ENCODE measurements around the gene ZNF865.

The ZNF865 gene

DNA sequence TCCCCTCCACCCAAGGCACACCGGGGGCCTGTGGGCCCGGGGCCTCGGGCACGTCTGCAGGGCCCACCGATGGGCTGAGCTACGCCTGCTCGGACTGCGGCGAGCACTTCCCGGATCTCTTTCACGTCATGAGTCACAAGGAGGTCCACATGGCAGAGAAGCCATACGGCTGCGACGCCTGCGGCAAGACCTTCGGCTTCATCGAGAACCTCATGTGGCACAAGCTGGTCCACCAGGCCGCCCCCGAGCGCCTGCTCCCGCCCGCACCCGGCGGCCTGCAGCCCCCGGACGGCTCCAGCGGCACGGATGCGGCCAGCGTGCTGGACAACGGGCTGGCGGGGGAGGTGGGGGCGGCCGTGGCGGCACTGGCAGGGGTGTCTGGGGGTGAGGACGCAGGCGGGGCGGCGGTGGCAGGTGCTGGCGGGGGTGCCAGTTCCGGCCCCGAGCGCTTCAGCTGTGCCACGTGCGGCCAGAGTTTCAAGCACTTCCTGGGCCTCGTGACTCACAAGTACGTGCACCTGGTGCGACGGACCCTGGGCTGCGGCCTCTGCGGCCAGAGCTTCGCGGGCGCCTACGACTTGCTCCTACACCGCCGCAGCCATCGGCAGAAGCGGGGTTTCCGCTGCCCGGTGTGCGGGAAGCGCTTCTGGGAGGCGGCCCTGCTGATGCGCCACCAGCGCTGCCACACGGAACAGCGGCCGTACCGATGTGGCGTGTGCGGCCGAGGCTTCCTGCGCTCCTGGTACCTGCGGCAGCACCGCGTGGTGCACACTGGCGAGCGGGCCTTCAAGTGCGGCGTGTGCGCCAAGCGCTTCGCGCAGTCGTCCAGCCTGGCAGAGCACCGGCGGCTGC, 10.3 kb downstream of the ZNF865 start:
- H3K27ac ChIP-seq (ENCODE audit: low read depth, low read length) = no peak overlapping the region
- no peaks in the 10 kb centered on the region for H3K27me3 ChIP-seq (ENCODE audit: control insufficient read depth in 1 of 2, insufficient read depth in 2 of 2, low read length in 2 of 2)
- H3K9ac ChIP-seq (ENCODE audit: low read depth in 1 of 2, low read length in 2 of 2) = no peak overlapping the region
- H3K4me1 ChIP-seq (ENCODE audit: control insufficient read depth in 1 of 2, insufficient read depth in 2 of 2, low read length in 2 of 2) = no peaks in the 10 kb centered on the region
- no peak overlapping the region for H3K4me3 ChIP-seq (ENCODE audit: low read depth in 1 of 2, low read length in 2 of 2)
- peaks cover 6 to 20% of the 10 kb centered on the region in 2 donors for H3K36me3 ChIP-seq (ENCODE audit: control insufficient read depth in 1 of 2, insufficient read depth in 2 of 2, low read length in 2 of 2)
- no peaks in the 10 kb centered on the region for H3K9me3 ChIP-seq (ENCODE audit: control insufficient read depth in 1 of 2, low read length in 2 of 2)

DNA sequence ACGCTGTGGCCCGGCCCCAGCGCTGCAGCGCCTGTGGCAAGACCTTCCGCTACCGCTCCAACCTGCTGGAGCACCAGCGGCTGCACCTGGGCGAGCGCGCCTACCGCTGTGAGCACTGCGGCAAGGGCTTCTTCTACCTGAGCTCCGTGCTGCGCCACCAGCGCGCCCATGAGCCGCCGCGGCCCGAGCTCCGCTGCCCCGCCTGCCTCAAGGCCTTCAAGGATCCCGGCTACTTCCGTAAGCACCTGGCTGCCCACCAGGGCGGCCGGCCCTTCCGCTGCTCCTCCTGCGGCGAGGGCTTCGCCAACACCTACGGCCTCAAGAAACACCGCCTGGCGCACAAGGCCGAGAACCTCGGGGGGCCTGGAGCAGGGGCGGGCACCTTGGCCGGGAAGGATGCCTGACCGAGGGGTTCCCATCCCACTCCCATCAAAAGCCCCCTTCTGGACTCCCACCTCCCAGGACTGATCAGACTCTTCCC, 11.0 kb downstream of the ZNF865 start:
- Histone ChIP-seq H3K4me1 (ENCODE audit: control insufficient read depth in 1 of 2, insufficient read depth in 2 of 2, low read length in 2 of 2) (no peaks in the 10 kb centered on the region), H3K27me3 (ENCODE audit: control insufficient read depth in 1 of 2, insufficient read depth in 2 of 2, low read length in 2 of 2) (no peaks in the 10 kb centered on the region), H3K9ac (ENCODE audit: low read depth in 1 of 2, low read length in 2 of 2) (no peak overlapping the region), H3K27ac (ENCODE audit: low read depth, low read length) (no peak overlapping the region), H3K9me3 (ENCODE audit: control insufficient read depth in 1 of 2, low read length in 2 of 2) (no peaks in the 10 kb centered on the region), H3K36me3 (ENCODE audit: control insufficient read depth in 1 of 2, insufficient read depth in 2 of 2, low read length in 2 of 2) (peaks cover 6 to 26% of the 10 kb centered on the region in 2 donors), H3K4me3 (ENCODE audit: low read depth in 1 of 2, low read length in 2 of 2) (no peak overlapping the region)

DNA sequence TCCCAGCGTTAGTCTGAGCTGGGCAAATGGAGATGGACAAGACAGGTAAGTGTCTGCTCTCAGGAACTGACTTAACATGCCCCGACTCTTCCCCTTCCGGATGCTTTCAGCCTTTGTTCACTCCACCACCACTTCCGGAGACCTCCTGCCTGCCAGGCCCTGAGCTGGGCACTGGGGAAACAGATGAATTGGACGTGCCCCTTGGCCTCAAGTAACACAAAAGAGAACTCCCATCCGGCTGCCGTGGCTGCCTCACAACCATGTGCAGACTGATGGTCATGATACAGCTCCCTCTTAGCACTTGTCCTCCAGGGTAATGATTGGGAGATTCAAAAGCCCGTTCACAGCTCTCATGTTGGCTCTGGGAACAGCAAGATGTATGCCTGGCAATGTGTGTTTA, 12.0 kb downstream of the ZNF865 start:
- no peaks in the 10 kb centered on the region for H3K4me1 ChIP-seq (ENCODE audit: control insufficient read depth in 1 of 2, insufficient read depth in 2 of 2, low read length in 2 of 2)
- no peak overlapping the region for H3K27ac ChIP-seq (ENCODE audit: low read depth, low read length)
- H3K4me3 ChIP-seq (ENCODE audit: low read depth in 1 of 2, low read length in 2 of 2) = no peak overlapping the region
- peaks cover 6 to 26% of the 10 kb centered on the region in 2 donors for H3K36me3 ChIP-seq (ENCODE audit: control insufficient read depth in 1 of 2, insufficient read depth in 2 of 2, low read length in 2 of 2)
- no peaks in the 10 kb centered on the region for H3K27me3 ChIP-seq (ENCODE audit: control insufficient read depth in 1 of 2, insufficient read depth in 2 of 2, low read length in 2 of 2)
- H3K9ac ChIP-seq (ENCODE audit: low read depth in 1 of 2, low read length in 2 of 2) = no peak overlapping the region
- H3K9me3 ChIP-seq (ENCODE audit: control insufficient read depth in 1 of 2, low read length in 2 of 2) = no peaks in the 10 kb centered on the region

DNA sequence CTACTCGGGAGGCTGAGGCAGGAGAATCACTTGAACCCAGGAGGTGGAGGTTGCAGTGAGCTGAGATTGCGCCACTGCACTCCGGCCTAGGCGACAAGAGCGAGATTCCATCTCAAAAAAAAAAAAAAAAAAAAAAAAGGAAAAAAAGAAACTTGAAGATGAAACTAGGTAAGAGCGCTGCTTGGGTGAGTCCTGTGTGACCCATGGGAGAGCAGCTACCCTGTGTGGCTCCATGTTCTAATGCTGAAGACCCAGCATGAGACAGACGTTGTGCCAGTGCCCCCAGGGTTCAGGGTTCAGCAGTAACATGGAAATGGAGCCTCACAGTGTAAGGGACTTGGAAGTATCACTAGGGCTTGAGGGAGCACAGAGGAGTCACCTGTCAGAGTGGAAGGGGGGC, 13.0 kb downstream of the ZNF865 start:
- Histone ChIP-seq H3K9me3 (ENCODE audit: control insufficient read depth in 1 of 2, low read length in 2 of 2) (no peaks in the 10 kb centered on the region), H3K9ac (ENCODE audit: low read depth in 1 of 2, low read length in 2 of 2) (no peak overlapping the region), H3K4me1 (ENCODE audit: control insufficient read depth in 1 of 2, insufficient read depth in 2 of 2, low read length in 2 of 2) (no peaks in the 10 kb centered on the region), H3K4me3 (ENCODE audit: low read depth in 1 of 2, low read length in 2 of 2) (no peak overlapping the region), H3K36me3 (ENCODE audit: control insufficient read depth in 1 of 2, insufficient read depth in 2 of 2, low read length in 2 of 2) (peaks cover 6 to 26% of the 10 kb centered on the region in 2 donors), H3K27me3 (ENCODE audit: control insufficient read depth in 1 of 2, insufficient read depth in 2 of 2, low read length in 2 of 2) (no peaks in the 10 kb centered on the region), H3K27ac (ENCODE audit: low read depth, low read length) (no peak overlapping the region)

DNA sequence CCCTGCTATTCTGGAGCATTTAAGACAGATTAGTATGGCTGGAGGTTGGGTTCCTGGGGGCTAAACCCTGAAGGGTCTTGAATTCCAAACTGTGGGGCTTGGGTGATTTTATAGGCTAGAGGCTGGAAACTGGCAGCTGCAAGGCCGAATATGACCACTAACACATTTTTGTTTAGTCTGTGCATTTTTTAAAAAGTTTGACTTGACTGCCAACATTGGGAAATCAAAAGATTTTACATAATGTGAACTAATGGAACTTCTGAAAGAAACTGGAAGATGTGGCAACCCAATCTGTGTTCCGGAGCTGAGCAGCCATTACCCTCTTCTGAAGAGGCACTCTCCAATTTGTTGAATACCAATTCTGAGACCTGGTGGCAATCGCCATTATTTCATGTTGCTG, 13.8 kb downstream of the ZNF865 start:
- no peak overlapping the region for H3K9ac ChIP-seq (ENCODE audit: low read depth in 1 of 2, low read length in 2 of 2)
- no peak overlapping the region for H3K4me3 ChIP-seq (ENCODE audit: low read depth in 1 of 2, low read length in 2 of 2)
- H3K27me3 ChIP-seq (ENCODE audit: control insufficient read depth in 1 of 2, insufficient read depth in 2 of 2, low read length in 2 of 2) = no peaks in the 10 kb centered on the region
- no peaks in the 10 kb centered on the region for H3K4me1 ChIP-seq (ENCODE audit: control insufficient read depth in 1 of 2, insufficient read depth in 2 of 2, low read length in 2 of 2)
- no peaks in the 10 kb centered on the region for H3K9me3 ChIP-seq (ENCODE audit: control insufficient read depth in 1 of 2, low read length in 2 of 2)
- H3K27ac ChIP-seq (ENCODE audit: low read depth, low read length) = no peak overlapping the region
- peaks cover 6 to 26% of the 10 kb centered on the region in 2 donors for H3K36me3 ChIP-seq (ENCODE audit: control insufficient read depth in 1 of 2, insufficient read depth in 2 of 2, low read length in 2 of 2)

DNA sequence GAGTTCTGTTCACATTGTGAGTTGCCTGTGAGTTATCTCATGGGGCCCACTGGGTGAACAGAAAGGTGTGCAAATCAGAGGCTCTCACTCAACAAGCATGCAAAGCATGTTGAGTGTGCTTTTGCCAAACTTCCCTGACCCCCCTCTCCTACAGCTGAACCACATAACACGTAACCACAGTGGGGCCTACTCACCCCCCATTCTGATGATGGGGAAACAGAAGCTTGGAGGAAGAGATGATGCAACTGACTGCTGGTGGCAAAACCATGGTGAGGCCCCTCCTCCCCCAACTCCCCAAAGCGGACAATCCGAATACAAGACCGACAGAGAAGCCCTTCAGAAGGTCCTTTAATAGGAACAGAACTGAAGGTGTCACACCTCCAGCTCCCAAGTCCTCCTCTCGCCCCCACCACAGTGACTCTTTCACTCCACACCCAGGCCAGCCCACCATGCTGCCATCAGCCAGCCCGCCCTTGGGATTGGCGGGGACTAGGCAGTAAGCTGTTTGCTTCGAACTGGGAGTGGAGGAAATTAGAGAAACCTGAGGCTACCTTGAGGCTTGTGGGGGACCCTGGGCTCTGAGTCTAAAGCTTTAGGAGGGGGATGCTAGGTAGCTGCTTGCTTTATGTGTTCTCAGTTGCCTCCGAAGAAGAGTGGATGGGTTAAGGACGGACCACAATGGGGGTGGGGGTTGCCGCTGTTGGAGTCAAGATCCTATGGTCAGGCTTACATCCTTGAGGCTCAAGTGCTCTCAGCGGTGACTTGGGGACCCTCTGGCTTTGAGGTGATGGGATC, 15.2 kb downstream of the ZNF865 start:
- Histone ChIP-seq H3K9ac (ENCODE audit: low read depth in 1 of 2, low read length in 2 of 2) (no peak overlapping the region), H3K4me3 (ENCODE audit: low read depth in 1 of 2, low read length in 2 of 2) (no peak overlapping the region), H3K4me1 (ENCODE audit: control insufficient read depth in 1 of 2, insufficient read depth in 2 of 2, low read length in 2 of 2) (peaks cover 6 to 8% of the 10 kb centered on the region in 2 donors), H3K27me3 (ENCODE audit: control insufficient read depth in 1 of 2, insufficient read depth in 2 of 2, low read length in 2 of 2) (no peaks in the 10 kb centered on the region), H3K27ac (ENCODE audit: low read depth, low read length) (no peak overlapping the region), H3K36me3 (ENCODE audit: control insufficient read depth in 1 of 2, insufficient read depth in 2 of 2, low read length in 2 of 2) (peaks cover 6 to 24% of the 10 kb centered on the region in 2 donors), H3K9me3 (ENCODE audit: control insufficient read depth in 1 of 2, low read length in 2 of 2) (no peaks in the 10 kb centered on the region)

DNA sequence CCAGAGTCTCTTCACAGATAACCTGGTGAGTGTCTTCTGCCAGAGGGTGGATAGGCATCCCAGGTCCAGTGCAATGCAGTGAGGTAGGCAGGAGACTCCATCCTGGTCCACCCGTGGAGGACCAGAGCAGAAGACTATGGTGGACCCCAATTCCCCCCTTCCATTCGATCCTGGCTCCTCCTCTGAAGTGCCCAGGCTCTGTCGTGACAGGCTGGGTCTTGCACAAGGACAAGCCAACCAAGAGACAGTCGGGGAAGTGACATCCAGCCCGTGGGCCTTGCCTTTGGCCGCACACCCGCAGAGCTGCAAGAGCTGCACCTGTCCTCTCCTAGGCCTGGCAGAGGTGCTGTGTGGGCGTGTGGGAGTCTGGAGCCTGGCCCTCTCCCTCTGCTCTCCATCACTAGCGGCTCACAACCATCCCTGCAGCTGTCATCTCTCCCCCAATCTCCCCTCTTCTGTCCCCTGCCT, 15.8 kb downstream of the ZNF865 start:
- no peak overlapping the region for H3K4me3 ChIP-seq (ENCODE audit: low read depth in 1 of 2, low read length in 2 of 2)
- H3K9ac ChIP-seq (ENCODE audit: low read depth in 1 of 2, low read length in 2 of 2) = no peak overlapping the region
- H3K27ac ChIP-seq (ENCODE audit: low read depth, low read length) = no peak overlapping the region
- H3K27me3 ChIP-seq (ENCODE audit: control insufficient read depth in 1 of 2, insufficient read depth in 2 of 2, low read length in 2 of 2) = no peaks in the 10 kb centered on the region
- peaks cover 6 to 19% of the 10 kb centered on the region in 2 donors for H3K36me3 ChIP-seq (ENCODE audit: control insufficient read depth in 1 of 2, insufficient read depth in 2 of 2, low read length in 2 of 2)
- no peaks in the 10 kb centered on the region for H3K9me3 ChIP-seq (ENCODE audit: control insufficient read depth in 1 of 2, low read length in 2 of 2)
- H3K4me1 ChIP-seq (ENCODE audit: control insufficient read depth in 1 of 2, insufficient read depth in 2 of 2, low read length in 2 of 2) = peaks cover 12 to 13% of the 10 kb centered on the region in 2 donors

DNA sequence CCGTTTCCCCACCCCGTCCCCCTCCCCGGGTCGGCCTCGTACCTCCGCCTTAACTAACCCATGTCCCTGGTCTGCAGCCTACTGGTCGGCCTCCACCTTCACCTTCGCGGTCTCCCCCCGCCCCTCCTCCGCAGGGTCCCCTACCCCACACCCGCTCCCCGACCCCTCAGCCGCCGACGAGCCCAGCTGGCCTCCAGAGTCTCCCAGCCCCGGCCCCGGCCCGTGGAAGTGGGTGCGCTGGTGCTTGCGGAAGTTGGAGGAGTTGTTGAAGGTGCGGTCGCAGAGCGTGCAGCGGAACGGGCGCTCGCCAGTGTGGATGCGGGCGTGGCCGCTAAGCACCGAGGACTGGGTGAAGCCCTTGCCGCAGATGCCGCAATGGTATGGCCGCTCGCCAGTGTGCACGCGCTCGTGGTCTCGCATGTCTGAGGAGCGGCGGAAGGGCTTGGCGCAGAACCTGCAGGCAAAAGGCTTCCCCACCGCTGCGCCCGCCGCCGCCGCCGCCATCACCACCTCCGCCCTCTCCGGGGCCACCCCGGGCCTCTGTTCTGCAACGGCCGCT, 16.3 kb downstream of the ZNF865 start:
- no peak overlapping the region for H3K27ac ChIP-seq (ENCODE audit: low read depth, low read length)
- H3K4me3 ChIP-seq (ENCODE audit: low read depth in 1 of 2, low read length in 2 of 2) = no peak overlapping the region
- no peaks in the 10 kb centered on the region for H3K9me3 ChIP-seq (ENCODE audit: control insufficient read depth in 1 of 2, low read length in 2 of 2)
- H3K36me3 ChIP-seq (ENCODE audit: control insufficient read depth in 1 of 2, insufficient read depth in 2 of 2, low read length in 2 of 2) = peaks cover 6 to 14% of the 10 kb centered on the region in 2 donors
- no peak overlapping the region for H3K9ac ChIP-seq (ENCODE audit: low read depth in 1 of 2, low read length in 2 of 2)
- H3K27me3 ChIP-seq (ENCODE audit: control insufficient read depth in 1 of 2, insufficient read depth in 2 of 2, low read length in 2 of 2) = no peaks in the 10 kb centered on the region
- peaks cover 14 to 17% of the 10 kb centered on the region in 2 donors for H3K4me1 ChIP-seq (ENCODE audit: control insufficient read depth in 1 of 2, insufficient read depth in 2 of 2, low read length in 2 of 2)

DNA sequence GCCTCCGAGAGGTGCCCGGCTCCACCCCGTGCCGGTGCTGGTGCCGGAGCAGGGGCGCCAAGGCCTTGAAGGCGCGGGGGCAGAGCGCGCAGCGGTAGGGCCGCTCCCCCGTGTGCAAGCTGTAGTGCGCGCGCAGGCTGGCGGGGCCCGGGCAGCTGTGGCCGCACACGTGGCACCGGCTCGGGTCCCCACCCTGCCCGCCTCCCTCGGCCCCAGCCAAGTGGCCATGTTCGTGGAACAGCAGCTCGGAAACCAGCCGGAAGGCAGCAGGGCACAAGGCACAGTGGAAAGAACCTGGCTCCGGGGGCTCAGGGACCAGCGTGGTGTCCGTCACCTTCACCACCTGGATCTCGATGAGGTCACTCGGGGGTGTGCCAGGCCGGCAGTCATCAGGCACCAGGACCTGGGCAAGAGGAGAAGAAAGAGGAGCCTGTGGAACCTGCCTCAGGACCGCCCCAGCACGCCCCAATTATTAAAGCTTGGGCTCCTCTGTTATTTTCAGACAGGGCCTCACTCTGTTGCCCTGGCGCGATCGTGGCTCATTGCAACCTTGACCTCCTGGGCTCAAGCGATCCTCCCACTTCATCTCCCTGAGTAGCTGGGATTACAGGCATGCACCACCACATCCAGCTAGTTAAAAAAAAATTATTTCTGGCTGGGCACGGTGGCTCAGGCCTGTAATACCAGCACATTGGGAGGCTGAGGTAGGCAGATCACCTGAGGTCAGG, 17.0 kb downstream of the ZNF865 start:
- Histone ChIP-seq H3K9ac (ENCODE audit: low read depth in 1 of 2, low read length in 2 of 2) (no peak overlapping the region), H3K4me1 (ENCODE audit: control insufficient read depth in 1 of 2, insufficient read depth in 2 of 2, low read length in 2 of 2) (peaks cover 14 to 19% of the 10 kb centered on the region in 2 donors), H3K27me3 (ENCODE audit: control insufficient read depth in 1 of 2, insufficient read depth in 2 of 2, low read length in 2 of 2) (no peaks in the 10 kb centered on the region)

More for the DNA sequence above, 17.0 kb downstream of the ZNF865 start:
- H3K27ac ChIP-seq (ENCODE audit: low read depth, low read length) = no peak overlapping the region
- peaks cover 3 to 10% of the 10 kb centered on the region in 2 donors for H3K36me3 ChIP-seq (ENCODE audit: control insufficient read depth in 1 of 2, insufficient read depth in 2 of 2, low read length in 2 of 2)
- H3K9me3 ChIP-seq (ENCODE audit: control insufficient read depth in 1 of 2, low read length in 2 of 2) = no peaks in the 10 kb centered on the region
- H3K4me3 ChIP-seq (ENCODE audit: low read depth in 1 of 2, low read length in 2 of 2) = no peak overlapping the region
